ENCODE data around the gene P2RY2. TPM values are rescaled to one million over a fixed set of nuclear protein-coding genes. Genes with fewer than 3 reads are reported as not detected.

Gene P2RY2
- polyA plus RNA-seq, 3 donors: 2.8 to 24.1 (median 12.7) TPM

DNA sequence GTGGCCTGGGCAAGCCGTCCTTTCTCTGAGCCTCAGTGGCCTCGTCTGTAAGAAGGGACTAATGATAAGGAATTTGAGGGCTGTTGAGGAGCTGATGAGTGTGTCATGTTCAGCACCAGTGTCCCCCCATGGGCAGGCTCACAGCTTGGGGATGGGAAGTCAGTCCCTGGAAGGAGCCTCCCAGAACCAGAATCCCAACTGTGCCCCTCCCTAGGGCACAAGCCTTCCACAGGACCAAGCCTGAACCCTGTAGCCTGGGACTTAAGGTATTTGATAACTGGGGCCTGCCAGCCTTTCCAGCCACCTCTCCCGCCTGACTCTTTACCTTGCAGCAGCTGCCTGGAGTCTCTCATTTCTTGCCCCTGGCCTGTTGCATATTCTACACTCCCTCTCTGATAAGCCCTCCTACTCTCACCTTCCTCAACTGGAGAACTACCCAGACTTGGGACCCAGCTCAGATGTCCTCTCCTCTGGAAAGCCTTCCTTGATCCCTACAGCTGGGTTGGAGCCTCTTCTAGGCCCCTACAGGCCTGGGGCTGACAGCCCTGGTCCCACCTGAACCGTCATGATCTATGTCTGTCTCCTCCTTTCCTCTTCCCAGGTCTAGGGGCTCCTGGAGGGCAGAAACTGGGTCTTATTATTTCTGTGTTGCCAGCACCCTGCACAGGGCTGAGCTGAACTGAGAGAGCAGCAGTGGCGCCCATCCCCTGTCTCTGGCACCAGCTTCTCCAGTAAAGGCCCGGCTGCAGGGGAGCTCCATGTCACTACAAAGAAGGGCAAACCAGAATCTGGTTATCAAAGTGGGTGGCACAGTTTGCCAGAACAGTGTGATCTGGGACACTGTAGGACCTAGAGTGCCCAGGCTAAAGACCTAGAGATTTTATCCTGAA, 1.6 kb downstream of the P2RY2 start:
- Mint-ChIP-seq H3K9me3 (no peaks in the 10 kb centered on the region), H3K4me3 (peak overlapping the region; percentile 94 to 98), H3K36me3 (peaks cover 23 to 38% of the 10 kb centered on the region in 2 donors), H3K27me3 (ENCODE audit: low read depth in 3 of 3) (peaks cover 0 to 2% (median 0%) of the 10 kb centered on the region in 3 donors), H3K4me1 (peaks cover 90% of the 10 kb centered on the region), H3K27ac (peak overlapping the region; percentile 54 to 97 (median 93))
- Histone ChIP-seq H4K20me1 (ENCODE audit: insufficient read depth, low read length) (peaks cover 61% of the 10 kb centered on the region), H3K4me1 (ENCODE audit: control insufficient read depth in 1 of 2, insufficient read depth in 2 of 2, low read length in 2 of 2) (peaks cover 91 to 94% of the 10 kb centered on the region in 2 donors), H3K27ac (ENCODE audit: low read depth in 1 of 2, low read length in 2 of 2) (peak overlapping the region in 1 of 2 donors; percentile 82), H2AFZ (ENCODE audit: insufficient read depth, low read depth, low read length, poor library complexity, severe bottlenecking) (no peak overlapping the region), H3K9ac (ENCODE audit: insufficient read depth, low read length, poor library complexity, severe bottlenecking) (peak overlapping the region; percentile 80), H3K27me3 (ENCODE audit: control insufficient read depth in 2 of 2, insufficient read depth in 2 of 2, low read length in 2 of 2) (no peaks in the 10 kb centered on the region), H3K4me3 (replicated peaks in 1 of 3; ENCODE audit: low read depth in 2 of 3, low read length in 3 of 3) (peak overlapping the region; percentile 66 to 85 (median 85)), H3K4me2 (replicated peaks; ENCODE audit: extremely low read depth, low read length, poor library complexity, severe bottlenecking) (peak overlapping the region; percentile 87), H3K9me3 (replicated peaks in 1 of 2; ENCODE audit: control insufficient read depth in 1 of 2, insufficient read depth in 1 of 2, low read length in 2 of 2) (no peaks in the 10 kb centered on the region), H3K79me2 (ENCODE audit: insufficient read depth, low read length) (peaks cover 98% of the 10 kb centered on the region), H3K36me3 (replicated peaks in 1 of 2; ENCODE audit: control insufficient read depth in 1 of 2, insufficient read depth in 2 of 2, low read length in 2 of 2) (no peaks in the 10 kb centered on the region)
- intact Hi-C loops (cut with micrococcal nuclease): loop anchor here (5.0 kb wide), 2 partner anchors 32 to 68 kb away; no protein-coding TSS in a partner anchor
- DNase-seq: no peak
- TF ChIP-seq, protein P1, sequence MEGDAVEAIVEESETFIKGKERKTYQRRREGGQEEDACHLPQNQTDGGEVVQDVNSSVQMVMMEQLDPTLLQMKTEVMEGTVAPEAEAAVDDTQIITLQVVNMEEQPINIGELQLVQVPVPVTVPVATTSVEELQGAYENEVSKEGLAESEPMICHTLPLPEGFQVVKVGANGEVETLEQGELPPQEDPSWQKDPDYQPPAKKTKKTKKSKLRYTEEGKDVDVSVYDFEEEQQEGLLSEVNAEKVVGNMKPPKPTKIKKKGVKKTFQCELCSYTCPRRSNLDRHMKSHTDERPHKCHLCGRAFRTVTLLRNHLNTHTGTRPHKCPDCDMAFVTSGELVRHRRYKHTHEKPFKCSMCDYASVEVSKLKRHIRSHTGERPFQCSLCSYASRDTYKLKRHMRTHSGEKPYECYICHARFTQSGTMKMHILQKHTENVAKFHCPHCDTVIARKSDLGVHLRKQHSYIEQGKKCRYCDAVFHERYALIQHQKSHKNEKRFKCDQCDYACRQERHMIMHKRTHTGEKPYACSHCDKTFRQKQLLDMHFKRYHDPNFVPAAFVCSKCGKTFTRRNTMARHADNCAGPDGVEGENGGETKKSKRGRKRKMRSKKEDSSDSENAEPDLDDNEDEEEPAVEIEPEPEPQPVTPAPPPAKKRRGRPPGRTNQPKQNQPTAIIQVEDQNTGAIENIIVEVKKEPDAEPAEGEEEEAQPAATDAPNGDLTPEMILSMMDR (IDR thresholded peaks at IDR 0.05): no peak
- 77% methylated on average over 4 of the region's 6 CpGs for WGBS (ENCODE audit: insufficient coverage)

DNA sequence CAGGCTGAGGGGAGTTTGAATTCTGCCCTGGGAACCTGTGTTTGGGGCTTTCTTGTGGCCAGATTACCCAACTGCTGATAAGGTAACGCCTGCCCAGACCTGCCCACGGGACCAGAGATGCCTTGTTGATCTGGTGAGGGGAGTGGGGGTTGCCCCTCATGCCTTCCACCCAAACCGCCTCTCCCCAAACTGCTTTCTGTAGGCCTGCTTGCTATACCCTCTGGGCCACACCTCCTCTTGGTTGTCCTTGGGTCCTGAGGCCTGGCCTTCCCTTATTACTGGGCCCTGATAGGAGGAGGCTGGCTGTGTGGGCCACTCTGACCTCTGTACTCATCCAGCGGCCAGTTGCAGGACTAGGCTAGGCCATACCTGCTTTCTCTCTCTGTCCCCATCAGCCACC, 3.4 kb downstream of the P2RY2 start:
- Histone ChIP-seq H2AFZ (ENCODE audit: insufficient read depth, low read depth, low read length, poor library complexity, severe bottlenecking) (no peak overlapping the region), H3K79me2 (ENCODE audit: insufficient read depth, low read length) (peaks cover 100% of the 10 kb centered on the region), H3K4me2 (replicated peaks; ENCODE audit: extremely low read depth, low read length, poor library complexity, severe bottlenecking) (peak overlapping the region; percentile 87), H3K9me3 (replicated peaks in 1 of 2; ENCODE audit: control insufficient read depth in 1 of 2, insufficient read depth in 1 of 2, low read length in 2 of 2) (no peaks in the 10 kb centered on the region), H3K4me1 (ENCODE audit: control insufficient read depth in 1 of 2, insufficient read depth in 2 of 2, low read length in 2 of 2) (peaks cover 76 to 77% of the 10 kb centered on the region in 2 donors), H3K27me3 (ENCODE audit: control insufficient read depth in 2 of 2, insufficient read depth in 2 of 2, low read length in 2 of 2) (no peaks in the 10 kb centered on the region), H3K4me3 (replicated peaks in 1 of 3; ENCODE audit: low read depth in 2 of 3, low read length in 3 of 3) (peak overlapping the region in 1 of 3 experiments; percentile 85), H4K20me1 (ENCODE audit: insufficient read depth, low read length) (peaks cover 78% of the 10 kb centered on the region), H3K36me3 (replicated peaks in 1 of 2; ENCODE audit: control insufficient read depth in 1 of 2, insufficient read depth in 2 of 2, low read length in 2 of 2) (peaks cover 8 to 10% of the 10 kb centered on the region in 2 donors), H3K9ac (ENCODE audit: insufficient read depth, low read length, poor library complexity, severe bottlenecking) (no peak overlapping the region), H3K27ac (ENCODE audit: low read depth in 1 of 2, low read length in 2 of 2) (peak overlapping the region in 1 of 2 donors; percentile 66)
- H3K27ac Mint-ChIP-seq: peak overlapping the region in 3 of 7 donors; percentile 42 to 73 (median 50)
- no peaks in the 10 kb centered on the region for H3K9me3 Mint-ChIP-seq
- intact Hi-C loops (cut with micrococcal nuclease): loop anchor here in 1 of 2 donors (5.0 kb wide), 1 partner anchor 34 kb away; no protein-coding TSS in a partner anchor
- peaks cover 0 to 2% (median 0%) of the 10 kb centered on the region in 3 donors for H3K27me3 Mint-ChIP-seq (ENCODE audit: low read depth in 3 of 3)
- TF ChIP-seq, protein P1 (IDR thresholded peaks at IDR 0.05): no peak
- H3K4me1 Mint-ChIP-seq: peaks cover 87% of the 10 kb centered on the region
- no peak for DNase-seq
- WGBS (ENCODE audit: insufficient coverage): no CpG with 5 or more reads among the region's 4 CpGs
- H3K36me3 Mint-ChIP-seq: peaks cover 27 to 47% of the 10 kb centered on the region in 2 donors
- peak overlapping the region in 1 of 2 donors; percentile 39 for H3K4me3 Mint-ChIP-seq

All from CD14-positive monocyte (primary cell).